ENCODE data around the gene JAM3.

The JAM3 gene

GRCh38 chr11:134046681-134047449 is 22.0 kb upstream of the JAM3 start (continued):
- TF ChIP-seq, protein P1, sequence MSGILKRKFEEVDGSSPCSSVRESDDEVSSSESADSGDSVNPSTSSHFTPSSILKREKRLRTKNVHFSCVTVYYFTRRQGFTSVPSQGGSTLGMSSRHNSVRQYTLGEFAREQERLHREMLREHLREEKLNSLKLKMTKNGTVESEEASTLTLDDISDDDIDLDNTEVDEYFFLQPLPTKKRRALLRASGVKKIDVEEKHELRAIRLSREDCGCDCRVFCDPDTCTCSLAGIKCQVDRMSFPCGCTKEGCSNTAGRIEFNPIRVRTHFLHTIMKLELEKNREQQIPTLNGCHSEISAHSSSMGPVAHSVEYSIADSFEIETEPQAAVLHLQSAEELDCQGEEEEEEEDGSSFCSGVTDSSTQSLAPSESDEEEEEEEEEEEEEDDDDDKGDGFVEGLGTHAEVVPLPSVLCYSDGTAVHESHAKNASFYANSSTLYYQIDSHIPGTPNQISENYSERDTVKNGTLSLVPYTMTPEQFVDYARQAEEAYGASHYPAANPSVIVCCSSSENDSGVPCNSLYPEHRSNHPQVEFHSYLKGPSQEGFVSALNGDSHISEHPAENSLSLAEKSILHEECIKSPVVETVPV (CRISPR knock-in tag; IDR thresholded peaks at IDR 0.05): no peak
- TF ChIP-seq ZNF565 (CRISPR knock-in tag; conservative IDR thresholded peaks at IDR 0.05; ENCODE audit: low read depth) (no peak), BACH2 (CRISPR knock-in tag; IDR thresholded peaks at IDR 0.05; ENCODE audit: borderline replicate concordance) (no peak), PPARA (CRISPR knock-in tag; IDR thresholded peaks at IDR 0.05; ENCODE audit: borderline replicate concordance) (no peak)

GRCh38 chr11:134047586-134047999 is 21.3 kb upstream of the JAM3 start:
- TF ChIP-seq SNAI2 (CRISPR knock-in tag; IDR thresholded peaks at IDR 0.05) (no peak), ZNF8 (CRISPR knock-in tag; IDR thresholded peaks at IDR 0.05) (no peak), OSR1 (CRISPR knock-in tag; IDR thresholded peaks at IDR 0.05) (no peak), ZNF70 (CRISPR knock-in tag; IDR thresholded peaks at IDR 0.05) (no peak), PPARA (CRISPR knock-in tag; IDR thresholded peaks at IDR 0.05; ENCODE audit: borderline replicate concordance) (no peak), ZC3H10 (CRISPR knock-in tag; IDR thresholded peaks at IDR 0.05) (no peak), TCF4 (CRISPR knock-in tag; IDR thresholded peaks at IDR 0.05; ENCODE audit: borderline replicate concordance) (no peak), CSDC2 (CRISPR knock-in tag; IDR thresholded peaks at IDR 0.05) (no peak), ZFP3 (CRISPR knock-in tag; IDR thresholded peaks at IDR 0.05) (no peak), ISL1 (CRISPR knock-in tag; IDR thresholded peaks at IDR 0.05) (no peak), BACH2 (CRISPR knock-in tag; IDR thresholded peaks at IDR 0.05; ENCODE audit: borderline replicate concordance) (no peak), ARNTL (CRISPR knock-in tag; IDR thresholded peaks at IDR 0.05; ENCODE audit: borderline replicate concordance, low read depth) (no peak), TOX (CRISPR knock-in tag; IDR thresholded peaks at IDR 0.05; ENCODE audit: borderline replicate concordance) (no peak), RARB (CRISPR knock-in tag; IDR thresholded peaks at IDR 0.05) (no peak), ESRRG (CRISPR knock-in tag; IDR thresholded peaks at IDR 0.05) (no peak), ZNF565 (CRISPR knock-in tag; conservative IDR thresholded peaks at IDR 0.05; ENCODE audit: low read depth) (no peak)
- TF ChIP-seq, protein P2, sequence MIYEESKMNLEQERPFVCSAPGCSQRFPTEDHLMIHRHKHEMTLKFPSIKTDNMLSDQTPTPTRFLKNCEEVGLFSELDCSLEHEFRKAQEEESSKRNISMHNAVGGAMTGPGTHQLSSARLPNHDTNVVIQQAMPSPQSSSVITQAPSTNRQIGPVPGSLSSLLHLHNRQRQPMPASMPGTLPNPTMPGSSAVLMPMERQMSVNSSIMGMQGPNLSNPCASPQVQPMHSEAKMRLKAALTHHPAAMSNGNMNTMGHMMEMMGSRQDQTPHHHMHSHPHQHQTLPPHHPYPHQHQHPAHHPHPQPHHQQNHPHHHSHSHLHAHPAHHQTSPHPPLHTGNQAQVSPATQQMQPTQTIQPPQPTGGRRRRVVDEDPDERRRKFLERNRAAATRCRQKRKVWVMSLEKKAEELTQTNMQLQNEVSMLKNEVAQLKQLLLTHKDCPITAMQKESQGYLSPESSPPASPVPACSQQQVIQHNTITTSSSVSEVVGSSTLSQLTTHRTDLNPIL (CRISPR knock-in tag; IDR thresholded peaks at IDR 0.05; ENCODE audit: low read depth): no peak
- TF ChIP-seq, protein P1 (CRISPR knock-in tag; IDR thresholded peaks at IDR 0.05): no peak
- TF ChIP-seq, protein P3, sequence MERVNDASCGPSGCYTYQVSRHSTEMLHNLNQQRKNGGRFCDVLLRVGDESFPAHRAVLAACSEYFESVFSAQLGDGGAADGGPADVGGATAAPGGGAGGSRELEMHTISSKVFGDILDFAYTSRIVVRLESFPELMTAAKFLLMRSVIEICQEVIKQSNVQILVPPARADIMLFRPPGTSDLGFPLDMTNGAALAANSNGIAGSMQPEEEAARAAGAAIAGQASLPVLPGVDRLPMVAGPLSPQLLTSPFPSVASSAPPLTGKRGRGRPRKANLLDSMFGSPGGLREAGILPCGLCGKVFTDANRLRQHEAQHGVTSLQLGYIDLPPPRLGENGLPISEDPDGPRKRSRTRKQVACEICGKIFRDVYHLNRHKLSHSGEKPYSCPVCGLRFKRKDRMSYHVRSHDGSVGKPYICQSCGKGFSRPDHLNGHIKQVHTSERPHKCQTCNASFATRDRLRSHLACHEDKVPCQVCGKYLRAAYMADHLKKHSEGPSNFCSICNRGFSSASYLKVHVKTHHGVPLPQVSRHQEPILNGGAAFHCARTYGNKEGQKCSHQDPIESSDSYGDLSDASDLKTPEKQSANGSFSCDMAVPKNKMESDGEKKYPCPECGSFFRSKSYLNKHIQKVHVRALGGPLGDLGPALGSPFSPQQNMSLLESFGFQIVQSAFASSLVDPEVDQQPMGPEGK (CRISPR knock-in tag; IDR thresholded peaks at IDR 0.05; ENCODE audit: borderline replicate concordance): no peak
- no peak for ATAC-seq

GRCh38 chr11:134048028-134048427 is 20.8 kb upstream of the JAM3 start:
- ATAC-seq: no peak
- TF ChIP-seq TOX (CRISPR knock-in tag; IDR thresholded peaks at IDR 0.05; ENCODE audit: borderline replicate concordance): no peak
- TF ChIP-seq ESRRG (CRISPR knock-in tag; IDR thresholded peaks at IDR 0.05): no peak
- TF ChIP-seq OSR1 (CRISPR knock-in tag; IDR thresholded peaks at IDR 0.05): no peak
- TF ChIP-seq, protein P2 (CRISPR knock-in tag; IDR thresholded peaks at IDR 0.05; ENCODE audit: low read depth): no peak
- TF ChIP-seq, protein P3 (CRISPR knock-in tag; IDR thresholded peaks at IDR 0.05; ENCODE audit: borderline replicate concordance): no peak
- TF ChIP-seq TSHZ2 (CRISPR knock-in tag; IDR thresholded peaks at IDR 0.05): no peak
- TF ChIP-seq, protein P4, sequence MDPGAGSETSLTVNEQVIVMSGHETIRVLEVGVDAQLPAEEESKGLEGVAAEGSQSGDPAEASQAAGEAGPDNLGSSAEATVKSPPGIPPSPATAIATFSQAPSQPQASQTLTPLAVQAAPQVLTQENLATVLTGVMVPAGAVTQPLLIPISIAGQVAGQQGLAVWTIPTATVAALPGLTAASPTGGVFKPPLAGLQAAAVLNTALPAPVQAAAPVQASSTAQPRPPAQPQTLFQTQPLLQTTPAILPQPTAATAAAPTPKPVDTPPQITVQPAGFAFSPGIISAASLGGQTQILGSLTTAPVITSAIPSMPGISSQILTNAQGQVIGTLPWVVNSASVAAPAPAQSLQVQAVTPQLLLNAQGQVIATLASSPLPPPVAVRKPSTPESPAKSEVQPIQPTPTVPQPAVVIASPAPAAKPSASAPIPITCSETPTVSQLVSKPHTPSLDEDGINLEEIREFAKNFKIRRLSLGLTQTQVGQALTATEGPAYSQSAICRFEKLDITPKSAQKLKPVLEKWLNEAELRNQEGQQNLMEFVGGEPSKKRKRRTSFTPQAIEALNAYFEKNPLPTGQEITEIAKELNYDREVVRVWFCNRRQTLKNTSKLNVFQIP (CRISPR knock-in tag; IDR thresholded peaks at IDR 0.05; ENCODE audit: borderline replicate concordance, low read depth): no peak
- no peak for TF ChIP-seq GLIS3 (CRISPR knock-in tag; IDR thresholded peaks at IDR 0.05)
- no peak for TF ChIP-seq ZFP3 (CRISPR knock-in tag; IDR thresholded peaks at IDR 0.05)
- TF ChIP-seq BACH2 (CRISPR knock-in tag; IDR thresholded peaks at IDR 0.05; ENCODE audit: borderline replicate concordance): no peak
- no peak for TF ChIP-seq ZNF565 (CRISPR knock-in tag; conservative IDR thresholded peaks at IDR 0.05; ENCODE audit: low read depth)
